ENCODE results near the gene ROBO1.

ROBO1 gene

GRCh38 chr3:79636372-79636771 lies 131.4 kb downstream of the ROBO1 start:
- peaks cover 19% of the 10 kb centered on the region for H3K9me3 Mint-ChIP-seq (ENCODE audit: low read depth)
- H3K4me1 Mint-ChIP-seq (ENCODE audit: low read depth): no peaks in the 10 kb centered on the region
- H3K36me3 Mint-ChIP-seq: no peaks in the 10 kb centered on the region
- H3K4me3 Mint-ChIP-seq: no peak overlapping the region
- H3K27me3 Mint-ChIP-seq: no peaks in the 10 kb centered on the region
- H3K27ac Mint-ChIP-seq: no peak overlapping the region

GRCh38 chr3:79632842-79633241 lies 135.0 kb downstream of the ROBO1 start:
- Mint-ChIP-seq H3K4me3 (no peak overlapping the region), H3K27me3 (no peaks in the 10 kb centered on the region), H3K36me3 (no peaks in the 10 kb centered on the region), H3K27ac (no peak overlapping the region), H3K9me3 (ENCODE audit: low read depth) (peaks cover 9% of the 10 kb centered on the region), H3K4me1 (ENCODE audit: low read depth) (no peaks in the 10 kb centered on the region)

- Mint-ChIP-seq H3K27me3 (no peaks in the 10 kb centered on the region), H3K36me3 (no peaks in the 10 kb centered on the region), H3K27ac (no peak overlapping the region), H3K4me1 (ENCODE audit: low read depth) (no peaks in the 10 kb centered on the region), H3K9me3 (ENCODE audit: low read depth) (peaks cover 46% of the 10 kb centered on the region), H3K4me3 (no peak overlapping the region)
These were observed 148.9 kb downstream of the ROBO1 start for GRCh38 chr3:79618883-79619282.

GRCh38 chr3:79606414-79606813 lies 161.4 kb downstream of the ROBO1 start:
- H3K27me3 Mint-ChIP-seq: no peaks in the 10 kb centered on the region
- H3K27ac Mint-ChIP-seq: no peak overlapping the region
- H3K4me3 Mint-ChIP-seq: no peak overlapping the region
- H3K4me1 Mint-ChIP-seq (ENCODE audit: low read depth): no peaks in the 10 kb centered on the region
- peaks cover 26% of the 10 kb centered on the region for H3K9me3 Mint-ChIP-seq (ENCODE audit: low read depth)
- no peaks in the 10 kb centered on the region for H3K36me3 Mint-ChIP-seq

GRCh38 chr3:79604681-79605080 lies 163.1 kb downstream of the ROBO1 start:
- Mint-ChIP-seq H3K36me3 (no peaks in the 10 kb centered on the region), H3K4me1 (ENCODE audit: low read depth) (no peaks in the 10 kb centered on the region), H3K9me3 (ENCODE audit: low read depth) (peaks cover 31% of the 10 kb centered on the region), H3K4me3 (no peak overlapping the region), H3K27me3 (no peaks in the 10 kb centered on the region), H3K27ac (no peak overlapping the region)

GRCh38 chr3:79602385-79602784 lies 165.4 kb downstream of the ROBO1 start:
- H3K4me1 Mint-ChIP-seq (ENCODE audit: low read depth): no peaks in the 10 kb centered on the region
- H3K27me3 Mint-ChIP-seq: no peaks in the 10 kb centered on the region
- no peak overlapping the region for H3K4me3 Mint-ChIP-seq
- H3K36me3 Mint-ChIP-seq: no peaks in the 10 kb centered on the region
- no peak overlapping the region for H3K27ac Mint-ChIP-seq
- H3K9me3 Mint-ChIP-seq (ENCODE audit: low read depth): peaks cover 20% of the 10 kb centered on the region

- no peaks in the 10 kb centered on the region for H3K27me3 Mint-ChIP-seq
- peaks cover 16% of the 10 kb centered on the region for H3K9me3 Mint-ChIP-seq (ENCODE audit: low read depth)
- H3K36me3 Mint-ChIP-seq: no peaks in the 10 kb centered on the region
- H3K4me3 Mint-ChIP-seq: no peak overlapping the region
- H3K27ac Mint-ChIP-seq: no peak overlapping the region
- H3K4me1 Mint-ChIP-seq (ENCODE audit: low read depth): no peaks in the 10 kb centered on the region
These were observed 169.2 kb downstream of the ROBO1 start for GRCh38 chr3:79598594-79598993.

GRCh38 chr3:79597709-79598108 lies 170.1 kb downstream of the ROBO1 start:
- no peak overlapping the region for H3K27ac Mint-ChIP-seq
- no peaks in the 10 kb centered on the region for H3K36me3 Mint-ChIP-seq
- H3K9me3 Mint-ChIP-seq (ENCODE audit: low read depth): peaks cover 16% of the 10 kb centered on the region
- H3K4me1 Mint-ChIP-seq (ENCODE audit: low read depth): no peaks in the 10 kb centered on the region
- no peaks in the 10 kb centered on the region for H3K27me3 Mint-ChIP-seq
- H3K4me3 Mint-ChIP-seq: no peak overlapping the region

GRCh38 chr3:79587150-79587549 lies 180.6 kb downstream of the ROBO1 start:
- H3K4me1 Mint-ChIP-seq (ENCODE audit: low read depth): no peaks in the 10 kb centered on the region
- no peak overlapping the region for H3K4me3 Mint-ChIP-seq
- no peaks in the 10 kb centered on the region for H3K27me3 Mint-ChIP-seq
- H3K27ac Mint-ChIP-seq: no peak overlapping the region
- peaks cover 10% of the 10 kb centered on the region for H3K9me3 Mint-ChIP-seq (ENCODE audit: low read depth)
- no peaks in the 10 kb centered on the region for H3K36me3 Mint-ChIP-seq

GRCh38 chr3:79586232-79586631 lies 181.6 kb downstream of the ROBO1 start:
- Mint-ChIP-seq H3K4me1 (ENCODE audit: low read depth) (no peaks in the 10 kb centered on the region), H3K4me3 (no peak overlapping the region), H3K36me3 (no peaks in the 10 kb centered on the region), H3K27me3 (no peaks in the 10 kb centered on the region), H3K9me3 (ENCODE audit: low read depth) (peaks cover 13% of the 10 kb centered on the region), H3K27ac (no peak overlapping the region)

- Mint-ChIP-seq H3K27ac (no peak overlapping the region), H3K27me3 (no peaks in the 10 kb centered on the region), H3K9me3 (ENCODE audit: low read depth) (peaks cover 3% of the 10 kb centered on the region), H3K4me3 (no peak overlapping the region), H3K36me3 (no peaks in the 10 kb centered on the region), H3K4me1 (ENCODE audit: low read depth) (no peaks in the 10 kb centered on the region)
These were observed 194.9 kb downstream of the ROBO1 start for GRCh38 chr3:79572930-79573329.

- Mint-ChIP-seq H3K36me3 (no peaks in the 10 kb centered on the region), H3K4me3 (no peak overlapping the region), H3K27ac (no peak overlapping the region), H3K27me3 (no peaks in the 10 kb centered on the region), H3K4me1 (ENCODE audit: low read depth) (no peaks in the 10 kb centered on the region), H3K9me3 (ENCODE audit: low read depth) (peaks cover 7% of the 10 kb centered on the region)
These were observed 198.9 kb downstream of the ROBO1 start for GRCh38 chr3:79568938-79569337.

GRCh38 chr3:79564192-79564591 lies 203.6 kb downstream of the ROBO1 start:
- H3K4me3 Mint-ChIP-seq: no peak overlapping the region
- no peak overlapping the region for H3K27ac Mint-ChIP-seq

GRCh38 chr3:79560698-79561097 lies 207.1 kb downstream of the ROBO1 start:
- Mint-ChIP-seq H3K9me3 (ENCODE audit: low read depth) (peaks cover 4% of the 10 kb centered on the region), H3K27me3 (no peaks in the 10 kb centered on the region), H3K27ac (no peak overlapping the region)

More at GRCh38 chr3:79564192-79564591, 203.6 kb downstream of the ROBO1 start:
- Mint-ChIP-seq H3K4me1 (ENCODE audit: low read depth) (no peaks in the 10 kb centered on the region), H3K9me3 (ENCODE audit: low read depth) (peaks cover 6% of the 10 kb centered on the region), H3K36me3 (no peaks in the 10 kb centered on the region), H3K27me3 (no peaks in the 10 kb centered on the region)

GRCh38 chr3:79558943-79559342 lies 208.9 kb downstream of the ROBO1 start:
- H3K9me3 Mint-ChIP-seq (ENCODE audit: low read depth): peaks cover 4% of the 10 kb centered on the region
- no peak overlapping the region for H3K27ac Mint-ChIP-seq
- H3K36me3 Mint-ChIP-seq: no peaks in the 10 kb centered on the region
- H3K4me1 Mint-ChIP-seq (ENCODE audit: low read depth): no peaks in the 10 kb centered on the region
- no peaks in the 10 kb centered on the region for H3K27me3 Mint-ChIP-seq
- no peak overlapping the region for H3K4me3 Mint-ChIP-seq

More at GRCh38 chr3:79560698-79561097, 207.1 kb downstream of the ROBO1 start:
- Mint-ChIP-seq H3K4me1 (ENCODE audit: low read depth) (no peaks in the 10 kb centered on the region), H3K36me3 (no peaks in the 10 kb centered on the region), H3K4me3 (no peak overlapping the region)

GRCh38 chr3:79555655-79556054 lies 212.1 kb downstream of the ROBO1 start:
- no peaks in the 10 kb centered on the region for H3K27me3 Mint-ChIP-seq
- H3K36me3 Mint-ChIP-seq: no peaks in the 10 kb centered on the region
- H3K4me1 Mint-ChIP-seq (ENCODE audit: low read depth): no peaks in the 10 kb centered on the region
- no peak overlapping the region for H3K4me3 Mint-ChIP-seq
- H3K27ac Mint-ChIP-seq: no peak overlapping the region
- peaks cover 4% of the 10 kb centered on the region for H3K9me3 Mint-ChIP-seq (ENCODE audit: low read depth)
